HepG2 (cell line): Measurements from ENCODE around the gene RSF1. TPM values are rescaled to one million over a fixed set of nuclear protein-coding genes. Genes with fewer than 3 reads are reported as not detected.

Experiments used
- ARNT ChIP-seq: fragments of 450-650 bp; IDR thresholded peaks from 2 replicates; pipeline ENCODE4 v1.6.1; 2017
- CBX2 ChIP-seq, 2 experiments: fragments of 200-600 bp in 1 of 2; sonication (generic); formaldehyde crosslinking in 1 of 2; IDR thresholded peaks; 2 replicates each; pipeline versions ENCODE4 v1.7.0 to v1.8.1; 2018 to 2022; ENCODE audit warnings: low read depth in 2 of 2, low read length in 1 of 2, mild to moderate bottlenecking in 1 of 2, missing genetic modification reagents in 1 of 2
- CC2D1A ChIP-seq: sonication (generic); formaldehyde crosslinking; IDR thresholded peaks from 2 replicates; pipeline ENCODE4 v1.8.1; 2023; ENCODE audit warnings: mild to moderate bottlenecking, missing genetic modification reagents
- DMAP1 ChIP-seq: IDR thresholded peaks from 2 replicates; pipeline ENCODE4 v1.6.1; 2016
- DNMT1 ChIP-seq: sonication (generic); formaldehyde crosslinking; IDR thresholded peaks from 2 replicates; pipeline ENCODE4 v1.5.1; 2020; ENCODE audit warnings: mild to moderate bottlenecking, missing genetic modification reagents
- KDM1A ChIP-seq: IDR thresholded peaks from 2 replicates; pipeline ENCODE4 v1.6.1; 2016; ENCODE audit warnings: missing compliant biosample characterization
- KDM4B ChIP-seq: sonication (generic); formaldehyde crosslinking; IDR thresholded peaks from 2 replicates; pipeline ENCODE4 v1.4.0; 2020; ENCODE audit warnings: missing genetic modification reagents
- MBD4 ChIP-seq: IDR thresholded peaks from 2 replicates; pipeline ENCODE4 v1.6.1; 2012; ENCODE audit warnings: low read length, inconsistent platforms, borderline replicate concordance
- MTA1 ChIP-seq: sonication (generic); formaldehyde crosslinking; IDR thresholded peaks from 2 replicates; pipeline ENCODE4 v1.4.0; 2020; ENCODE audit warnings: missing genetic modification reagents, mild to moderate bottlenecking, borderline replicate concordance
- PPARG ChIP-seq: conservative IDR thresholded peaks from 2 replicates; pipeline ENCODE4 v1.6.1; 2016; ENCODE audit warnings: missing biosample characterization, missing genetic modification reagents
- SIX1 ChIP-seq: sonication (generic); formaldehyde crosslinking; IDR thresholded peaks from 2 replicates; pipeline ENCODE4 v1.4.0; 2020; ENCODE audit warnings: missing genetic modification reagents, borderline replicate concordance
- ZIK1 ChIP-seq: sonication (generic); formaldehyde crosslinking; IDR thresholded peaks from 2 replicates; pipeline ENCODE4 v1.5.0; 2020; ENCODE audit warnings: mild to moderate bottlenecking, low read depth, missing genetic modification reagents, borderline replicate concordance
- ZNF292 ChIP-seq: sonication (generic); formaldehyde crosslinking; IDR thresholded peaks from 2 replicates; pipeline ENCODE4 v1.8.1; 2022; ENCODE audit warnings: mild to moderate bottlenecking, low read depth, missing genetic modification reagents, borderline replicate concordance
- ZSCAN25 ChIP-seq: sonication (generic); formaldehyde crosslinking; IDR thresholded peaks from 2 replicates; pipeline ENCODE4 v1.8.0; 2022; ENCODE audit warnings: mild to moderate bottlenecking, missing genetic modification reagents
- polyA plus RNA-seq, 8 experiments: library from polyadenylated mRNA; depleted of rRNA in 3 of 8; stranded (reverse) in 7 of 8; unstranded in 1 of 8; fragments of >200 nt; fragmentation: Illumina TruSeq in 4 of 8; extraction: Trizol in 4 of 8; gene quantifications; 2 replicates each; pipeline versions ENCODE4 v1.2.1 to v1.2.3, GENCODE V29; 2011 to 2016; ENCODE audit warnings: low read depth in 4 of 8, missing spikeins in 1 of 8, mixed read lengths in 1 of 8; ENCODE audit not compliant: insufficient read depth in 1 of 8
- total RNA-seq, 5 experiments: library from RNA; depleted of rRNA; stranded (reverse); fragments of >200 nt; fragmentation: Illumina TruSeq; extraction: Trizol; gene quantifications; 2 replicates each; pipeline ENCODE4 v1.2.3, GENCODE V29; 2016; ENCODE audit warnings: low read depth in 1 of 5
- TF ChIP-seq, protein P1 (sequence below), 2 experiments: fragments of 450-650 bp in 1 of 2; sonication (generic) in 1 of 2; formaldehyde crosslinking in 1 of 2; IDR thresholded peaks; 2 replicates each; pipeline versions ENCODE4 v1.6.1 to v1.8.0; 2016 to 2022; ENCODE audit warnings: antibody characterized with exemption in 1 of 2, mild to moderate bottlenecking in 1 of 2, missing genetic modification reagents in 1 of 2
- TF ChIP-seq, protein P2 (sequence below): sonication (generic); formaldehyde crosslinking; IDR thresholded peaks from 2 replicates; pipeline ENCODE4 v1.5.0; 2020; ENCODE audit warnings: missing genetic modification reagents
- TF ChIP-seq, protein P3 (sequence below): sonication (generic); formaldehyde crosslinking; IDR thresholded peaks from 2 replicates; pipeline ENCODE4 v1.5.1; 2020; ENCODE audit warnings: missing genetic modification reagents, mild to moderate bottlenecking, borderline replicate concordance

Gene RSF1
- total and polyA plus RNA-seq, 2 of the 13 experiments (the other 11 are each of a cell fraction or from before 2014, with no cell fraction given): 15.5 to 33.1 TPM

DNA sequence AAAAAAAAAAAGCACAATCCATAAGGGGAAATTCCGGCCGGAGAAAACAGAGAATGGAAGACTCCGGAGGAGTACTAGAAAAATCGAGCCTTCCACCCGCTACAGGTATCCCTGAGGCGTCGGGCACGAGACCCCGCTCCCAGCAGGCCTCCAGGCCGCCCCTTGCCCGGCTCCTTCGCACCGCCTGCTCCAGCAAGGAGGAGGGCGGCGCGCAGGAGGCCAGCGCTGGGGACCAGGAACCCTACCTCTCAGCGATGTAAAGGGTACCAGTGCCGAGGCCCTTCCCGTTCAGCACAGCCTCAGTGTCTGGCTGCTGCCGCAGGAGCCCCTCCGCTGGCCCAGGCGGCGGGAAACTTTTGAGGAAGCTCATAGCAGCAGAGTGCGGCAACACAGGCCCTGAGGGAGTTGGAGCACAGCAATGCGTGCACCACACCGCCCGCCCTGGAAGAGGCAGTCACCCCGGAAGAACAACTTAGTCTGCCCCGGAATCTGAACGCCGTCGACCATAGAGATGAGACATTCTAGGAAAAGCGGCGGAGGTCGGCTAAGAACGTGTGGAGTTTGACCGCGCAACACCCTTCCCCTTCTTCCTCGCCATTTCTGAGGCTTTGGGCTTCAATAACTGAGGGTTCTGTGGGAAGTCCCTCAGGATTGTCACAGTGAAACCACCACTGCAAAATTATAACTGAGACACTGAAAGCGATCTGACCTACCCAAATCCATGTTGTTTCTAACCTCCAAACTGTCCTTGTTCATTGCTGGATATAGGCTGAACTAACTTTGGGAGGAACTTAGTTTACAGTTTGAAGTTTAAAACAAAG, 183.0 kb downstream of the RSF1 start, which contains the start of gene CLNS1A (continued):
- no peak for TF ChIP-seq CC2D1A (CRISPR knock-in tag)
- TF ChIP-seq KDM1A: no peak
- peak; percentile 69; the same call in 1 of the 2 replicates for TF ChIP-seq ZIK1 (CRISPR knock-in tag)
- TF ChIP-seq, protein P1, sequence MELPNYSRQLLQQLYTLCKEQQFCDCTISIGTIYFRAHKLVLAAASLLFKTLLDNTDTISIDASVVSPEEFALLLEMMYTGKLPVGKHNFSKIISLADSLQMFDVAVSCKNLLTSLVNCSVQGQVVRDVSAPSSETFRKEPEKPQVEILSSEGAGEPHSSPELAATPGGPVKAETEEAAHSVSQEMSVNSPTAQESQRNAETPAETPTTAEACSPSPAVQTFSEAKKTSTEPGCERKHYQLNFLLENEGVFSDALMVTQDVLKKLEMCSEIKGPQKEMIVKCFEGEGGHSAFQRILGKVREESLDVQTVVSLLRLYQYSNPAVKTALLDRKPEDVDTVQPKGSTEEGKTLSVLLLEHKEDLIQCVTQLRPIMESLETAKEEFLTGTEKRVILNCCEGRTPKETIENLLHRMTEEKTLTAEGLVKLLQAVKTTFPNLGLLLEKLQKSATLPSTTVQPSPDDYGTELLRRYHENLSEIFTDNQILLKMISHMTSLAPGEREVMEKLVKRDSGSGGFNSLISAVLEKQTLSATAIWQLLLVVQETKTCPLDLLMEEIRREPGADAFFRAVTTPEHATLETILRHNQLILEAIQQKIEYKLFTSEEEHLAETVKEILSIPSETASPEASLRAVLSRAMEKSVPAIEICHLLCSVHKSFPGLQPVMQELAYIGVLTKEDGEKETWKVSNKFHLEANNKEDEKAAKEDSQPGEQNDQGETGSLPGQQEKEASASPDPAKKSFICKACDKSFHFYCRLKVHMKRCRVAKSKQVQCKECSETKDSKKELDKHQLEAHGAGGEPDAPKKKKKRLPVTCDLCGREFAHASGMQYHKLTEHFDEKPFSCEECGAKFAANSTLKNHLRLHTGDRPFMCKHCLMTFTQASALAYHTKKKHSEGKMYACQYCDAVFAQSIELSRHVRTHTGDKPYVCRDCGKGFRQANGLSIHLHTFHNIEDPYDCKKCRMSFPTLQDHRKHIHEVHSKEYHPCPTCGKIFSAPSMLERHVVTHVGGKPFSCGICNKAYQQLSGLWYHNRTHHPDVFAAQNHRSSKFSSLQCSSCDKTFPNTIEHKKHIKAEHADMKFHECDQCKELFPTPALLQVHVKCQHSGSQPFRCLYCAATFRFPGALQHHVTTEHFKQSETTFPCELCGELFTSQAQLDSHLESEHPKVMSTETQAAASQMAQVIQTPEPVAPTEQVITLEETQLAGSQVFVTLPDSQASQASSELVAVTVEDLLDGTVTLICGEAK (IDR thresholded peaks at IDR 0.05): peak; percentile 80
- TF ChIP-seq, protein P1 (CRISPR knock-in tag; IDR thresholded peaks at IDR 0.05): peak; percentile 87
- TF ChIP-seq ZSCAN25: peak; percentile 46; the same call in 1 of the 2 replicates
- peak; percentile 65; the same call in 1 of the 2 replicates for TF ChIP-seq MTA1 (CRISPR knock-in tag)
- TF ChIP-seq ZNF292: peak; percentile 50; the same call in 1 of the 2 replicates
- peak; percentile 96 for TF ChIP-seq DMAP1
- no peak for TF ChIP-seq ARNT
- TF ChIP-seq PPARG (CRISPR knock-in tag): no peak
- TF ChIP-seq, protein P2, sequence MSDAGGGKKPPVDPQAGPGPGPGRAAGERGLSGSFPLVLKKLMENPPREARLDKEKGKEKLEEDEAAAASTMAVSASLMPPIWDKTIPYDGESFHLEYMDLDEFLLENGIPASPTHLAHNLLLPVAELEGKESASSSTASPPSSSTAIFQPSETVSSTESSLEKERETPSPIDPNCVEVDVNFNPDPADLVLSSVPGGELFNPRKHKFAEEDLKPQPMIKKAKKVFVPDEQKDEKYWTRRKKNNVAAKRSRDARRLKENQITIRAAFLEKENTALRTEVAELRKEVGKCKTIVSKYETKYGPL (CRISPR knock-in tag): 0 out of 2 replicates have a peak, but pooled peaks have one; percentile 50
- TF ChIP-seq KDM4B (CRISPR knock-in tag): peak; percentile 73; the same call in 1 of the 2 replicates
- peak; percentile 47; the same call in 1 of the 2 replicates for TF ChIP-seq SIX1
- TF ChIP-seq, protein P3, sequence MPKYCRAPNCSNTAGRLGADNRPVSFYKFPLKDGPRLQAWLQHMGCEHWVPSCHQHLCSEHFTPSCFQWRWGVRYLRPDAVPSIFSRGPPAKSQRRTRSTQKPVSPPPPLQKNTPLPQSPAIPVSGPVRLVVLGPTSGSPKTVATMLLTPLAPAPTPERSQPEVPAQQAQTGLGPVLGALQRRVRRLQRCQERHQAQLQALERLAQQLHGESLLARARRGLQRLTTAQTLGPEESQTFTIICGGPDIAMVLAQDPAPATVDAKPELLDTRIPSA: no peak; the same call in 1 of the 2 replicates
- TF ChIP-seq MBD4: no peak
- no peak for TF ChIP-seq DNMT1 (CRISPR knock-in tag)
- TF ChIP-seq CBX2 (IDR thresholded peaks at IDR 0.05; ENCODE audit: low read depth, low read length): no peak
- TF ChIP-seq CBX2 (CRISPR knock-in tag; IDR thresholded peaks at IDR 0.05; ENCODE audit: low read depth): no peak
